ENCODE data around the gene SLC49A3. TPM values are rescaled to one million over a fixed set of nuclear protein-coding genes. Genes with fewer than 3 reads are reported as not detected.

The SLC49A3 gene
- total and polyA plus RNA-seq, 2 of the 13 experiments (the other 11 are each of a cell fraction or from before 2014, with no cell fraction given) = 0.07 to 0.17 TPM

- TF ChIP-seq NR2C2 (CRISPR knock-in tag; IDR thresholded peaks at IDR 0.05; ENCODE audit: borderline replicate concordance) = no peak
- no peak for TF ChIP-seq ZNF12 (CRISPR knock-in tag; IDR thresholded peaks at IDR 0.05)
- no peak for TF ChIP-seq ZFP91 (CRISPR knock-in tag; IDR thresholded peaks at IDR 0.05; ENCODE audit: borderline replicate concordance)
- peak; percentile 8 for TF ChIP-seq AGO1 (IDR thresholded peaks at IDR 0.05; ENCODE audit: low read depth, low read length, poor library complexity, severe bottlenecking)
- TF ChIP-seq XRCC5 (optimal IDR thresholded peaks at IDR 0.05; ENCODE audit: low read length) = no peak
- no peak for TF ChIP-seq CSRNP1 (CRISPR knock-in tag; IDR thresholded peaks at IDR 0.05)
- no peak for TF ChIP-seq GATAD1 (CRISPR knock-in tag; IDR thresholded peaks at IDR 0.05)
- no peak for TF ChIP-seq NFYB (CRISPR knock-in tag; IDR thresholded peaks at IDR 0.05)
- TF ChIP-seq JUNB (CRISPR knock-in tag; IDR thresholded peaks at IDR 0.05; ENCODE audit: borderline replicate concordance) = no peak
- TF ChIP-seq RFX1 (IDR thresholded peaks at IDR 0.05) = no peak
- TF ChIP-seq, protein P1, sequence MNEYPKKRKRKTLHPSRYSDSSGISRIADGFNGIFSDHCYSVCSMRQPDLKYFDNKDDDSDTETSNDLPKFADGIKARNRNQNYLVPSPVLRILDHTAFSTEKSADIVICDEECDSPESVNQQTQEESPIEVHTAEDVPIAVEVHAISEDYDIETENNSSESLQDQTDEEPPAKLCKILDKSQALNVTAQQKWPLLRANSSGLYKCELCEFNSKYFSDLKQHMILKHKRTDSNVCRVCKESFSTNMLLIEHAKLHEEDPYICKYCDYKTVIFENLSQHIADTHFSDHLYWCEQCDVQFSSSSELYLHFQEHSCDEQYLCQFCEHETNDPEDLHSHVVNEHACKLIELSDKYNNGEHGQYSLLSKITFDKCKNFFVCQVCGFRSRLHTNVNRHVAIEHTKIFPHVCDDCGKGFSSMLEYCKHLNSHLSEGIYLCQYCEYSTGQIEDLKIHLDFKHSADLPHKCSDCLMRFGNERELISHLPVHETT (CRISPR knock-in tag; conservative IDR thresholded peaks at IDR 0.05) = no peak
- no peak for TF ChIP-seq NR2F1 (CRISPR knock-in tag; IDR thresholded peaks at IDR 0.05)
- TF ChIP-seq NR1H2 (CRISPR knock-in tag; IDR thresholded peaks at IDR 0.05; ENCODE audit: borderline replicate concordance, low read depth) = no peak
- TF ChIP-seq, protein P2, sequence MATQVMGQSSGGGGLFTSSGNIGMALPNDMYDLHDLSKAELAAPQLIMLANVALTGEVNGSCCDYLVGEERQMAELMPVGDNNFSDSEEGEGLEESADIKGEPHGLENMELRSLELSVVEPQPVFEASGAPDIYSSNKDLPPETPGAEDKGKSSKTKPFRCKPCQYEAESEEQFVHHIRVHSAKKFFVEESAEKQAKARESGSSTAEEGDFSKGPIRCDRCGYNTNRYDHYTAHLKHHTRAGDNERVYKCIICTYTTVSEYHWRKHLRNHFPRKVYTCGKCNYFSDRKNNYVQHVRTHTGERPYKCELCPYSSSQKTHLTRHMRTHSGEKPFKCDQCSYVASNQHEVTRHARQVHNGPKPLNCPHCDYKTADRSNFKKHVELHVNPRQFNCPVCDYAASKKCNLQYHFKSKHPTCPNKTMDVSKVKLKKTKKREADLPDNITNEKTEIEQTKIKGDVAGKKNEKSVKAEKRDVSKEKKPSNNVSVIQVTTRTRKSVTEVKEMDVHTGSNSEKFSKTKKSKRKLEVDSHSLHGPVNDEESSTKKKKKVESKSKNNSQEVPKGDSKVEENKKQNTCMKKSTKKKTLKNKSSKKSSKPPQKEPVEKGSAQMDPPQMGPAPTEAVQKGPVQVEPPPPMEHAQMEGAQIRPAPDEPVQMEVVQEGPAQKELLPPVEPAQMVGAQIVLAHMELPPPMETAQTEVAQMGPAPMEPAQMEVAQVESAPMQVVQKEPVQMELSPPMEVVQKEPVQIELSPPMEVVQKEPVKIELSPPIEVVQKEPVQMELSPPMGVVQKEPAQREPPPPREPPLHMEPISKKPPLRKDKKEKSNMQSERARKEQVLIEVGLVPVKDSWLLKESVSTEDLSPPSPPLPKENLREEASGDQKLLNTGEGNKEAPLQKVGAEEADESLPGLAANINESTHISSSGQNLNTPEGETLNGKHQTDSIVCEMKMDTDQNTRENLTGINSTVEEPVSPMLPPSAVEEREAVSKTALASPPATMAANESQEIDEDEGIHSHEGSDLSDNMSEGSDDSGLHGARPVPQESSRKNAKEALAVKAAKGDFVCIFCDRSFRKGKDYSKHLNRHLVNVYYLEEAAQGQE (IDR thresholded peaks at IDR 0.05; ENCODE audit: borderline replicate concordance in 1 of 2, low read depth in 1 of 2, low read length in 2 of 2) = no peak
- TF ChIP-seq PCBP1 (IDR thresholded peaks at IDR 0.05; ENCODE audit: borderline replicate concordance, low read depth, low read length) = no peak
- no peak for TF ChIP-seq ZNF547 (CRISPR knock-in tag; IDR thresholded peaks at IDR 0.05)
- no peak for TF ChIP-seq NAIF1 (CRISPR knock-in tag; IDR thresholded peaks at IDR 0.05; ENCODE audit: borderline replicate concordance)
- no peak for TF ChIP-seq DNMT1 (CRISPR knock-in tag; IDR thresholded peaks at IDR 0.05)
- no peak for TF ChIP-seq REL (CRISPR knock-in tag; conservative IDR thresholded peaks at IDR 0.05)
- peak; percentile 81 for TF ChIP-seq AGO2 (optimal IDR thresholded peaks at IDR 0.05; ENCODE audit: low read depth, low read length)
Measured at GRCh38 chr4:679104-679481, 9.9 kb downstream of the SLC49A3 start (continued).
